Adrenal gland (tissue), 5 donors: Measurements from ENCODE around the gene RHBDL3.

Experiments
- POLR2A ChIP-seq, 2 donors: fragments of 450-650 bp; IDR thresholded peaks; one replicate each; pipeline ENCODE4 v1.6.1; 2017; ENCODE audit warnings: antibody characterized with exemption in 2 of 2, mild to moderate bottlenecking in 2 of 2, moderate library complexity in 1 of 2
- TF ChIP-seq, protein P1 (sequence below), 6 experiments: fragments of 450-650 bp in 4 of 6; fragments of 200-600 bp in 2 of 6; sonication (generic) in 1 of 6; IDR thresholded peaks; 1 replicate in 5 of 6; 2 replicates in 1 of 6; pipeline versions ENCODE4 v1.5.1 to v1.8.0; 2016 to 2021; ENCODE audit warnings: antibody characterized with exemption in 6 of 6, mild to moderate bottlenecking in 2 of 6, moderate library complexity in 1 of 6
- donor health status: DM: no; HTN: no; CAD: no.

DNA sequence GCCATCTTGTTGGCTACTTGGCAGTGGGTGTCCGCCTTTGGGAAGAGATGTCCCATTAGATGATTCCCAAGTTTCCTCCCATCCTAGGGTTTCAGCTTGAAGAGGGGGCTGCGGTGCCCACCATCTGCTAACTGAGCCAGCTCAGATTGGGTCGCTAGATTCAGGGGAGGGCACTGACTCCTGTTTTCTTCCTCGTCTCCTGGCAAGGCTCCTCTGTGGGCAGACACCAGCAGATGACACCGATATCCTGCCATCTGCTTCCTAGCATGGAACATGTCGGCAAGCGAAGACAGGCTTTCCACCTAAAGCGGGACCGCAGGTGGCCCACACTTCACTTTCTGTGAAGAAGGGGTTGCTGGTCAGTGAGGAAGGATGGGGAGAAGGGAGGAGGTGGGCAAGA lies 49.0 kb downstream of the RHBDL3 start:
- TF ChIP-seq, protein P1, sequence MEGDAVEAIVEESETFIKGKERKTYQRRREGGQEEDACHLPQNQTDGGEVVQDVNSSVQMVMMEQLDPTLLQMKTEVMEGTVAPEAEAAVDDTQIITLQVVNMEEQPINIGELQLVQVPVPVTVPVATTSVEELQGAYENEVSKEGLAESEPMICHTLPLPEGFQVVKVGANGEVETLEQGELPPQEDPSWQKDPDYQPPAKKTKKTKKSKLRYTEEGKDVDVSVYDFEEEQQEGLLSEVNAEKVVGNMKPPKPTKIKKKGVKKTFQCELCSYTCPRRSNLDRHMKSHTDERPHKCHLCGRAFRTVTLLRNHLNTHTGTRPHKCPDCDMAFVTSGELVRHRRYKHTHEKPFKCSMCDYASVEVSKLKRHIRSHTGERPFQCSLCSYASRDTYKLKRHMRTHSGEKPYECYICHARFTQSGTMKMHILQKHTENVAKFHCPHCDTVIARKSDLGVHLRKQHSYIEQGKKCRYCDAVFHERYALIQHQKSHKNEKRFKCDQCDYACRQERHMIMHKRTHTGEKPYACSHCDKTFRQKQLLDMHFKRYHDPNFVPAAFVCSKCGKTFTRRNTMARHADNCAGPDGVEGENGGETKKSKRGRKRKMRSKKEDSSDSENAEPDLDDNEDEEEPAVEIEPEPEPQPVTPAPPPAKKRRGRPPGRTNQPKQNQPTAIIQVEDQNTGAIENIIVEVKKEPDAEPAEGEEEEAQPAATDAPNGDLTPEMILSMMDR (IDR thresholded peaks at IDR 0.05), result no peak
- TF ChIP-seq POLR2A (IDR thresholded peaks at IDR 0.05), result no peak
